GM21529 (cell line): ENCODE data around the gene GSG1L.

Experiments
- ATAC-seq: cut with Tn5 transposase; IDR thresholded peaks from one replicate; pipeline ENCODE4 v1.9.1; 2021; ENCODE audit not compliant: unreplicated experiment

The GSG1L gene

GRCh38 chr16:27764869-27765675 is 298.4 kb downstream of the GSG1L start:
- no peak for ATAC-seq

GRCh38 chr16:27764427-27764826 is 299.1 kb downstream of the GSG1L start:
- no peak for ATAC-seq

GRCh38 chr16:27762441-27762840 is 301.1 kb downstream of the GSG1L start:
- ATAC-seq: no peak

- ATAC-seq: no peak
Observed at GRCh38 chr16:27761816-27762215, 301.7 kb downstream of the GSG1L start.

GRCh38 chr16:27760789-27761176 is 302.7 kb downstream of the GSG1L start:
- no peak for ATAC-seq

GRCh38 chr16:27759967-27760788 is 303.3 kb downstream of the GSG1L start:
- no peak for ATAC-seq

GRCh38 chr16:27759301-27759871 is 304.1 kb downstream of the GSG1L start:
- no peak for ATAC-seq

- ATAC-seq: no peak
Observed at GRCh38 chr16:27758544-27758943, 305.0 kb downstream of the GSG1L start.

GRCh38 chr16:27756206-27756970 is 307.1 kb downstream of the GSG1L start:
- no peak for ATAC-seq

- no peak for ATAC-seq
Observed at GRCh38 chr16:27754788-27755690, 308.5 kb downstream of the GSG1L start.

GRCh38 chr16:27753563-27753962 is 310.0 kb downstream of the GSG1L start:
- no peak for ATAC-seq

GRCh38 chr16:27752241-27752640 is 311.3 kb downstream of the GSG1L start:
- no peak for ATAC-seq

- no peak for ATAC-seq
Observed at GRCh38 chr16:27751676-27752075, 311.8 kb downstream of the GSG1L start.

GRCh38 chr16:27751233-27751632 is 312.3 kb downstream of the GSG1L start:
- no peak for ATAC-seq

GRCh38 chr16:27749946-27750345 is 313.6 kb downstream of the GSG1L start:
- ATAC-seq: no peak

GRCh38 chr16:27749547-27749875 is 314.0 kb downstream of the GSG1L start:
- no peak for ATAC-seq

- ATAC-seq: no peak
Observed at GRCh38 chr16:27748868-27749546, 314.5 kb downstream of the GSG1L start.

- no peak for ATAC-seq
Observed at GRCh38 chr16:27747946-27748345, 315.6 kb downstream of the GSG1L start.

- no peak for ATAC-seq
Observed at GRCh38 chr16:27746076-27746855, 317.2 kb downstream of the GSG1L start.
